GM21390 (cell line): ENCODE data around the gene USH1G.

Experiments used
- ATAC-seq: cut with Tn5 transposase; IDR thresholded peaks from one replicate; pipeline ENCODE4 v1.9.1; 2021; ENCODE audit not compliant: unreplicated experiment

Gene USH1G

GRCh38 chr17:74954665-74955421, 31.8 kb upstream of the USH1G start:
- ATAC-seq, result no peak

- ATAC-seq, result no peak
Observed at GRCh38 chr17:74954115-74954514, 31.1 kb upstream of the USH1G start.

- ATAC-seq, result no peak
Observed at GRCh38 chr17:74953134-74953687, 30.2 kb upstream of the USH1G start.

- no peak for ATAC-seq
Observed at GRCh38 chr17:74952431-74953133, 29.5 kb upstream of the USH1G start.

GRCh38 chr17:74951680-74952421, 28.8 kb upstream of the USH1G start:
- no peak for ATAC-seq

GRCh38 chr17:74951065-74951464, 28.0 kb upstream of the USH1G start:
- no peak for ATAC-seq

GRCh38 chr17:74950207-74950606, 27.2 kb upstream of the USH1G start:
- no peak for ATAC-seq

GRCh38 chr17:74949455-74950115, 26.5 kb upstream of the USH1G start:
- ATAC-seq, result no peak

GRCh38 chr17:74947041-74947754, 24.1 kb upstream of the USH1G start:
- no peak for ATAC-seq

GRCh38 chr17:74946641-74947040, 23.6 kb upstream of the USH1G start:
- no peak for ATAC-seq

- no peak for ATAC-seq
Observed at GRCh38 chr17:74945543-74945942, 22.5 kb upstream of the USH1G start.

- ATAC-seq, result no peak
Observed at GRCh38 chr17:74943808-74944522, 20.9 kb upstream of the USH1G start.

- no peak for ATAC-seq
Observed at GRCh38 chr17:74941128-74941725, 18.2 kb upstream of the USH1G start.

- no peak for ATAC-seq
Observed at GRCh38 chr17:74939534-74939933, 16.5 kb upstream of the USH1G start.

- no peak for ATAC-seq
Observed at GRCh38 chr17:74938194-74938950, 15.3 kb upstream of the USH1G start.

GRCh38 chr17:74937064-74938051, 14.3 kb upstream of the USH1G start:
- no peak for ATAC-seq

- ATAC-seq, result no peak
Observed at GRCh38 chr17:74936470-74936799, 13.4 kb upstream of the USH1G start.
